Measurements from ENCODE around the gene BRI3.
A peak's percentile ranks its signal among the peaks of the same experiment; 100 is the strongest.

Gene BRI3

DNA sequence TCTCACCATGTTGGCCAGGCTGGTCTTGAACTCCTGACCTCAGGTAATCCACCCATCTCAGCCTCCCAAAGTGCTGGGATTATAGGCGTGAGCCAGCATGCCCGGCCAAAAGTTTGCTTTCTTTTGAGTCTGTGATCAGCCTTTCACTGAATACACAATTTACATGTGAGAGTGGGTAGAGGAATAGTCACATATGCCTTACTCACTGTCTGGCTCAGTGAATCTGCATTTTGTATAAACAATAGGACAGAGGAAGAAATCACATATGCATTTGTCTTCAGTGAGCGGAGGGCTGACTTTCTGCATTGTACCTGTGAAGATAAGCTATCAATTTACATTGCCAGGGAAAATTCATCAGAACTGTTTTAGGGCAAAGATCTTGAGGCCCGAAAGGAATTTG lies 27.0 kb upstream of the BRI3 start:
- DNase-seq = no peak

DNA sequence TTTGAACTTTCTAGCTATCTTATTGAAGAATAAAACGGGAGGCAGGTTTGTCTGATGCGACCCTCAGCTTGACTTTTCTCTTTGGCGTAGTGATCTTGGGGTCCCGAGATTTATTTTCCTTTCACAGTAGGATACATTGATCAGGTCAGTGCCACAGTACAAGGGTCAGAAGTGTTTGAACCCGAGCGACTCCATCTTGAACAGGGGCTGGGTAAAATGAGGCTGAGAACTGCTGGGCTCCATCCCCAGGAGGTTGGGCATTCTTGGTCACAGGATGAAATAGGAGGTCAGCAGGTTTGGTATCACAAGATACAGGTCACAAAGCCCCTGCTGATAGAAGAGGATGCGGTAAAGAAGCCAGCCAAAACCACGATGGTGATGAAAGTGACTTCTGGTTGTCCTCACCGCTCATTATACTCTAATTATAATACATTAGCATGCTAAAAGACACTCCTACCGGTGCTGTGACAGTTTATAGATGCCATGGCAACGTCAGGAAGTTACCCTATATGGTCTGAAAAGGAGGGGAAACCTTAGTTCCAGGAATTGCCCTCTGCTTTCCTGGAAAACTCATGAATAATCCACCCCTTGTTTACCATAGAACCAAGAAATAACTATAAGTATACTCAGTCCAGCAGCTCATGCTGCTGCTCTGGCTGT lies 26.4 kb upstream of the BRI3 start:
- no peak for DNase-seq

- DNase-seq = no peak
These were observed 25.1 kb upstream of the BRI3 start for GRCh38 chr7:98256431-98256830.

- DNase-seq = no peak
These were observed 23.8 kb upstream of the BRI3 start for GRCh38 chr7:98257701-98258100.

DNA sequence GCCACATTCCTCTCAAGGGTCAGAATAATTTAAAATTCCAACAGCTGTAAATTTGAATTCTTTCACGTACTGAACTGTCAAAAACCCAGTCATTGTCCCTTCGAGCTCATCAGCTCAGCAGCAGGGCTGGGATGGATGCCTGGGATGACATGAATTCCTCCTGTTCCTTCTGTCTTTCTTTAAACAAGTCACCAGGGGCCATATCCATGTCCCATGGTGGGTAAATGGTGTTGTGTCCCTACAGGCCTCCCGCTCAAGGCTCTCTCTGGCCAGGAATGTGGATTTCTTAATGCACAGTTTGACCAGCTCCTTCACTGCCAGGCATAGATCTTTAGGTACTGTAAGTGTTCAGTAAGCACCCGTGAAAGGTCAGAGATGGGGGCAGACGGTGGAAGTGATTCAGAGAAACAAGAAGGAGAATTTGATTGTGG lies 15.6 kb upstream of the BRI3 start:
- DNase-seq = no peak

GRCh38 chr7:98266840-98267239 lies 14.6 kb upstream of the BRI3 start:
- peak; percentile 60 for DNase-seq

GRCh38 chr7:98267303-98267702 lies 14.2 kb upstream of the BRI3 start:
- DNase-seq = no peak

DNA sequence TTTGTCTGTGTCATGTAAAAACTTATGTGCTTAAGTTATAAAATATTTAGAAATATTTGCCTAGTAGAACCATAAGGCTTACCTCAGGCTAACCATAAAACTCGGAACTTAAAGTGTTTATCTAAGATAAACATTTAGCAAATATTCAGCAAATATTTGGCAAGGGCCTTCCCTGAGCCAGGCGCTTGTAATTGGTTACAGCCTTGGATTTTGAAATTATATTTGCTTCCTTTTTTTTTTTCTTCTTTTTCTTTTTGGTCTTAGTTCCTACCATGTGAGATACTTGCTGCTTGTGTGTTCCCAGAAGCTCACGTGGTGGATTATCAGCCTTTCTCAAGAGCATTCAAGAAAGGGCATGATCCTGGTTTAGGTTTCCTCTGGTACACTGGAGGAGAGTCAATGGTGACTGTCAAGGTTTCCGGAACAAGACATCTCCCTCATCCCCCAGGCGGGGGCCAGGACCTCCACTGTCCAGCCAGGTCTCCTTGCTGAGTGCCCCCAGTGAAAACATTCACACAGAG lies 5.2 kb upstream of the BRI3 start:
- peak; percentile 42 for DNase-seq

GRCh38 chr7:98278408-98278807 lies 3.1 kb upstream of the BRI3 start:
- DNase-seq = peak; percentile 27

DNA sequence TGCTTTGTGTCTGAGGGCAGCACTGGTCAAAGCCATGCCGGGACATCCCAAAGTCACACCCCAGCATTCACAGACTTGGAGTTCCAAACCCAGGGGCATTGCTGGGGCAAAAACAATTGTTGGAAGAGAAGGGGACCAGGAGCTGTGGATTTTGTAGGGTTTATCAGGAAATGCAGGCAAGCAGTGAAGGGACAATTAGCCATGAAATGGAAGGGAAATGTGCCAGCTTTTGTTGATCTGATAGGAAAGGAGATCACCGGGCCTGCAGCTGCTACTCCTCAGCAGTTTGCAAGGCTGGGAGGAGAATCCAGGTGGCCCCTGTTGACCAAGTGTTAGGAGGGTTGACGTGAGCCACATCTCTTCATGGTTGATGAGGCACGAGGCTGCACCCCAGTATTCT lies 2.5 kb upstream of the BRI3 start:
- peak; percentile 35 for DNase-seq

DNA sequence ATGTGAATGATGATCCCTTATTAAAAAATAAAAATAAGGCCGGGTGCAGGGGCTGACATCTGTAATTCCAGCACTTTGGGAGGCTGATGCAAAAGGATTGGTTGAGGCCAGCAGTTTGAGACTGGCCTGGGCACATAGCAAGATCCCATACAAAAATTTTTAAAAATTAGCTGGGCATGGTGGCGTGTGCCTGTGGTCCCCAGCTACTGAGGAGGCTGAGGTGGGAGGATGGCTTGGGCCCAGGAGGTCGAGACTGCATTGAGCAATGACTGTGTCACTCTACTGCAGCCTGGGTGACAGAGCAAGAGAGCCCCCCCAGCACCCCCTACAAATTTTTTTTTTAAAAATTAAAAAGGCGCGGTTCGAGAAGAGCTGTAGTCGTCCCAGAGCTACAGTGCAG lies 1.2 kb upstream of the BRI3 start:
- DNase-seq = no peak

DNA sequence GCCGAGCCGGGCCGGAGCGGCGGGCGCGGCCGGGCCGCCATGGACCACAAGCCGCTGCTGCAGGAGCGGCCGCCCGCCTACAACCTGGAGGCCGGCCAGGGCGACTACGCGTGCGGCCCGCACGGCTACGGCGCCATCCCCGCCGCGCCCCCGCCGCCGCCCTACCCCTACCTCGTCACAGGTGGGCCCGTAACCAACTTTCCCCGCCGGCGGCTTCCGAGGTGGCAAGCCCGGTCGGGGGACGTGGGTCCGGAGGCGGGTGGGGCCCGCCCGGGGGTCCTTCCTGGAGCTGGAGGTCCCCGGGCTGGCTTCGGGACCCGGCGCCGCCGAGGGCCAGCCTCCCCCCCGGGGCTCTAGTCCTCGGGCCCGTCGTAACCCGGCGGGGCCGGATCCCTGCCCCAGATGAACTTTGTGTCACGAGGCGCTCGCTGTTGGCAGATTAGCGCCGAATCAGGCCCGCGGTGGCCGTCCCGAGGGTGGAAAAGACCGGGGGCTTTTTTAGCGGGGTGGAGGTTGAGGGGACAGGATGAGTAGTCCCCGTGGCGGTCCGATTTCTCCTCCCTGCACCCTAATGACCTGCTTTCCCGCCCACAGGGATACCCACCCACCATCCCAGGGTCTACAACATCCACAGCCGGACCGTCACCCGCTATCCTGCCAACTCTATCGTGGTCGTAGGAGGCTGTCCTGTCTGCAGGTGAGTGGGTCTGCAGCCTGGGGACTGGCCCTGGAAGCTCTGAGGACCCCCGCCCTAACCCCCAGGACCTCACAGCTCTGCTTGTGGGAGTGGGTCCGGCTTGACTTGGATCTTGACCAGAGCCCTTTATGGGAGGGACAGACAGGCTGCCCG lies 496 bp downstream of the BRI3 start:
- peak; percentile 62 for DNase-seq

GRCh38 chr7:98282703-98283102 lies 1.2 kb downstream of the BRI3 start:
- DNase-seq = no peak

DNA sequence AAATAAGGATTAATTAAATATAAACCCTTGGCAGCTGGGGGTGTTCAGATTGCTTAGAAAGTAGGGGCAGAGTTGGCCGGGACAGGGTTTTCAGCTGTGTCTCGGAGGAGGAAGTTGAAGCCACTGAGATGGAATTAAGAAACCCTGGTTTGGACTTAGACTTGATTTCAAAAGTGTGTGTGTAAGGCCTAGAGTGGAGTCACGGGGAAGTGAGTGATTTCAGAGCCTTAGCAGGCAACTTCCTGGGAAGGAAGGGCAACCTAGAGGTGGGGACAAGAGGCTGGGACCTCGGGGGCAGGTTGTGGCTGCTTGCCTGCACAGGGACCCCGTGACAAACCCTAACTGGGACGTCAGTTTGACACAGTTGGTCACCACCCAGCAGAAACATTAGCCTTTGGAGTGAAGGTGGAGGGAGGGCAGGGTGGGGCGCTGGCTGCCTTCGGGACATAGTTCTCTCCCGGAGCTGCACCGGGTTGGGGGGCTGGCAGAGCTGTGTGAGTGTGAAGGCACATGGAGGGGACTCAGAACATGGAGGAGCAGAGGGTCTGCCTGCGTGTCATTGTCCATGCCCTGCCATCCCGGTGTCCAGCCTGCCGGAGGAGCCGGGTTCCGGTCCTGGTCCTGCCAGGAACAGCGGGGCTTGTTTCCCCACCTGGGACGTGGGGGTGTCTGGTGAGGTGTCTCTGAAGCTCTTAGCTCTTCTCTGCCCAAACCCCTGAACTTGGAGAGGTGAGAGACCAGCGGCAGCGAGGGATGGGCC lies 1.8 kb downstream of the BRI3 start:
- no peak for DNase-seq

DNA sequence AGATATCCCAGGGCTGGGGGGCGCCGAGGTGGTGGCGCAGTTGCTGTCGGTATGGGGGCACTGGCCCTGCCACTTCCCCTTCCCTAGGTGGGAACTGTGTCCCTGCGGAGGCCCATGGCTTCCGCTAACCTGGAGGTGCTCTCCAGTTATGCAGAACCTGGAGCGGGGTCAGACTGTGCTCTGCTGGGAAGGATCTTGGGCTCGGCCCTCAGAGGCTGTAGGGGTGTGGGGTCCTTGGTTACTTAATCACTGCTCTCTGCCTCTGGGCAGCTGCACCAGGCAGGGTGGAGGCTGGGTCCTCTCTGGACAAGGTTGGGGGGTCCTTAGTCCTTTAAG lies 2.4 kb downstream of the BRI3 start:
- no peak for DNase-seq

DNA sequence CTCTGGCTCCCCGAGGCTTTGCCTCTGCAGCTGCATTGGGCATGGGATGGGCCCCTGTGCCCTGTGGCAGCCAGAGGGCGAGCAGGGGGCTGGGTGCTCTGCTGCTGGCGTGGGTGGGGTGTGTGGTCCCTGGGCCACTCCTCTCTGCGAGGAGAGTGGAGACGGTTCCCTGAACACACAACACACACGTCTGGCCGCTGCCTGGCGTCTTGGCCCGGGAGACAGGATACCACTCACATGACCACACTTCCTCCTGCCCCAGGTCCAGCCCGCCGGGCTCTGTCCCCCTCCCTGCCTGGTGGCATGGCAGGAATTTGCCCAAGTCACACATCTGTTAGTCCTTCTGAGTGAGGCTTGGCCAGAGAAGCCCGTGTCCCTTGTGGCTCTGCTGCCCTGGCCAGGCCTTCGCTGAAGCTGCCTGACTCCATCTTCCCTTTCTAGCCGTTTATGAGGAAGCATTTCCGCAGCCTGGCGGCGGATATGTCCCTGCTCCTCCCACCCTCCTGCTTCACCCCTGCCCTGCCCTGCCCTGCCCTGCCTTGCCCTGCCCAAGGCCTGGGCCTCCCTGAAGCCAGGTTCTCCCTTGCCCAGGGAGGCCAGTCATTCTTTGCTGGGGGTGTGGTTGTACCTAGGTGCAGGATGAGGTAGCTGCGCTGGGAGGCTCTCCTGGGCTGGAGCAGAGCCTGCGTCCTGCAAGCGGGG lies 3.0 kb downstream of the BRI3 start:
- peak; percentile 25 for DNase-seq

DNA sequence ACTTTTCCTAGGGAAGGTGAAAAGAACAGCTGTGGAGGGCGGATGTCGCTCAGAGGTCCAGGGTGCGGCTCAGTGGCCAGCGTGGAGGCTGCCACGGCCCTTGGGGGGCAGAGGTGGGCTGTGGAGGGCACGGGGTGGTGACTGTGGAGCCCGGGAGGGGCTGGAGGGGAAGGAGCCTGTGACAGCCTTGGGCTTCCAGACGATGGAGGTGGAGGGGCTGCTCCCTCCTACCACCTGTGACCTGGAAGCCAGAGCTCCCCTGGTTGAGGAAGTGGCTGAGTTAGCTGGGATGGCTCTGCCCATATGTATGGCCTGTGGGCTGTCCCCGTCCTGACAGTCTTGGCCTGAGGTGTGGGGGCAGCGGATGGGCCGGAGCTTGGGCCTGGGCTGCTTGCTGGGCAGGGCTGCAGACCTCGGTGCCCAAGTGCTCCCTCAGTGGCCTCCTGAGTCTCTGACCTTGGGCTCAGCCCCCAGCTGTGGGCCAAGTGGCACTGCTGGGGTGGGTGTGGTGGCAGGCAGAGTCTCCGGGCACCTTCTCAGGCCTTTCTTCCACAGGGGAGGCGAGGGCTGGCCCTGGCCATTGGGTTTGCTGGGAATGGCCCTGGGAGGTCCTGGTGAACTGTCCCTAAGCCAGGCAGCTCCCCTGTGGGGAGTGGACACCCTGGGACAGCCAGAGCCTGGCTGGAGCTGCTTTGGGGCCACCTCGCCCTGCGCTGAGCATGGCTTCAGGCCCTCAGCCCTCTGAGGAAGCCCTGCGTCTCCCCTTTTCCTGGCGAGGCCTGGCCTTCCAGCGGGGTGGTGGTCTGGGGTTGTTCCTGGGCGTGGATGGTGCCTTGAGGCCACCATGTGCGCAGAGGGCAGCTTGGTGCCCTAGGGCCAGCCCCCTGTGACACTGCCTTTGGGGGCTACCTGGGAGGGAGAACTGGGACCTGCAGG lies 3.9 kb downstream of the BRI3 start:
- no peak for DNase-seq

DNA sequence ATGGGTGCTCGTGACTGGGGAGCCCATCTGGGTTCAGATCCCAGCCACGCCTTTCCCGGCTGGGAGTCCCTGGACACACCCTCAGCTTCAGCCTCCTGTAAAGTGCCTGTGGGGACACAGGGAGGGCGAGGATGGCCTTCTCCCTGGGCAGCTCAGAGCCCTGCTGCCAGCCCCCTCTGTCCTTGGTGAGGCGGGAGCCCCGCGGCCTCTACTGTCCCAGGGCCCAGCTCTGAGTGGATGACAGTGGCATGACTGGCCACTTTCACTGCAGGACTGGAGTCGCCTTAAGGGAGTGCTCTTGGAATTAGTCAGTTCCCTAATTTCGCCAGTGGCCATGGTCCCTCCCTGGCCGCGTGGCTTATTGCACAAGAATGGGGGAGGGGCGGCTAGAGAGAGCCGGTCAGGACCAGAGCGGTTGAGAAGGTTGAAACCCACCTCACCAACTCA lies 4.6 kb downstream of the BRI3 start:
- no peak for DNase-seq

DNA sequence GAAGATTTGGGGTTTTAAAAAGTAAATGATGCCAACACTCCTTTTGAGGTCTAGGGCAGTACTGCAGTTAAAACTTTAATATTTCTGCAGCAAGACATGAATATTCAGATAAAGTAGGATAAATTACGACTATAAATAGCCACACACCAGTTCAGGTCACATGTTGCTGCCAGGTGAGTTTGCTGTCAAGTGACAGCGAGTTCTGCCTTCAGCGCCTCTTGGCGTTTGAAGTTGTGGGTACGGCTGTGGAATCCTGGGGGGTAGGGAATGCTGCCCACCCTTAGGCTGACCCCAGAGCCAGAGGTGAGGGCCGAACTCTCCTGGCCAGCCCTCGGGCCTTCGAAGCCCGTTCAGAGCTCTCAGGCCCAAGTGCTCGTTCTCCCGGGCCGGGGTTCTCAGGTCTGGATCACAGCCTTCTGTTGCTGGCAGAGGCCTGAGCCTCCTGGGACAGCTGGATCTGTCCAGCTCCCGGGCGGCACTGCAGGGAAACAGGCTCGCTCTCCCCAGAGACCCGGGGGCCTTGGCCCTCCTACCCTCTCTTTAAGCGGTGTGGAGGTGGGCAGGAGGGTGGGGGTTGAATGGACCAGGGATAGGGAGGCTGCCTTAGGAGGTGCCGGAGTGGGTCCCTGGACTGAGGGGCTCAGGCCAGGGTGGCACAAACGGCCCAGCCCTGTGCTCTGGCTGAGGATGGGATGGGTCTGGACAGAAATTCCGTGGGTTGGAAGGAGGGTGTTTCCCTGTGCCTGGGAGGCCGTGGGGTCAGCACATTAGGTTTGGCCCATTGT lies 5.4 kb downstream of the BRI3 start:
- DNase-seq = no peak

DNA sequence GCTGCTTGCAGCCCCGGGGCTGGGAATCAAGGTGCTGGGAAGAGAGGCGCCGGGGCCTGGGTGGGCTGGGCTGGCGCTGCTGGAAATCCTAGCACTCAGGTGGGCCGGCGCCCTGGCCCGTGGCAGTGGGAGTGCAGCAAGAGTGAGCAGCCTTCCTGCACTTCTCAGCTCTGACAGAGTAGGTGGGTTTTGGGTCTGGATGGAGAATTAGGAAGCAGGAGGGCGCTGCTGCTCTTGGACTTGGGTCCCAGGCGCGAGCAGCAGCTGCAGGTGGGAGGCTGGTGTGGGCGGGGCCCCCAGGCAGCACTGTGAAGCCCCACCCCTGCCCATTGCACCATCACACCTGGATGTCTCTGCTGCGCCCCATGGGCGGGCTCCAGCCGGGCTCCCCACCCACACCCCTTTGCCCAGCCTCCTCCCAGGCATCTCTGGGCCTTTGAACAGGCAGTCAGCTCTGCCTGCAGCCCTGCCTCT lies 6.0 kb downstream of the BRI3 start:
- peak; percentile 29 for DNase-seq

Data from DMS53 (cell line).